HL-60 (cell line): ENCODE measurements around the gene ZNF723.

Experiments
- GABPA ChIP-seq: IDR thresholded peaks from 2 replicates; pipeline ENCODE4 v1.6.1; 2012; ENCODE audit warnings: low read depth
- POLR2AphosphoS5 ChIP-seq: IDR thresholded peaks from 2 replicates; pipeline ENCODE4 v1.6.1; 2012; ENCODE audit warnings: low read depth
- REST ChIP-seq: IDR thresholded peaks from 2 replicates; pipeline ENCODE4 v1.6.1; 2012; ENCODE audit warnings: low read depth; ENCODE audit not compliant: insufficient replicate concordance
- TF ChIP-seq, protein P1 (sequence below): IDR thresholded peaks from one replicate; pipeline ENCODE4 v1.5.1; 2011; ENCODE audit warnings: low read length, control low read depth, inconsistent platforms; ENCODE audit not compliant: insufficient read depth

- TF ChIP-seq, protein P1, sequence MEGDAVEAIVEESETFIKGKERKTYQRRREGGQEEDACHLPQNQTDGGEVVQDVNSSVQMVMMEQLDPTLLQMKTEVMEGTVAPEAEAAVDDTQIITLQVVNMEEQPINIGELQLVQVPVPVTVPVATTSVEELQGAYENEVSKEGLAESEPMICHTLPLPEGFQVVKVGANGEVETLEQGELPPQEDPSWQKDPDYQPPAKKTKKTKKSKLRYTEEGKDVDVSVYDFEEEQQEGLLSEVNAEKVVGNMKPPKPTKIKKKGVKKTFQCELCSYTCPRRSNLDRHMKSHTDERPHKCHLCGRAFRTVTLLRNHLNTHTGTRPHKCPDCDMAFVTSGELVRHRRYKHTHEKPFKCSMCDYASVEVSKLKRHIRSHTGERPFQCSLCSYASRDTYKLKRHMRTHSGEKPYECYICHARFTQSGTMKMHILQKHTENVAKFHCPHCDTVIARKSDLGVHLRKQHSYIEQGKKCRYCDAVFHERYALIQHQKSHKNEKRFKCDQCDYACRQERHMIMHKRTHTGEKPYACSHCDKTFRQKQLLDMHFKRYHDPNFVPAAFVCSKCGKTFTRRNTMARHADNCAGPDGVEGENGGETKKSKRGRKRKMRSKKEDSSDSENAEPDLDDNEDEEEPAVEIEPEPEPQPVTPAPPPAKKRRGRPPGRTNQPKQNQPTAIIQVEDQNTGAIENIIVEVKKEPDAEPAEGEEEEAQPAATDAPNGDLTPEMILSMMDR, result no peak
- TF ChIP-seq GABPA, result no peak
- TF ChIP-seq POLR2AphosphoS5, result no peak
- TF ChIP-seq REST, result no peak
These were observed 50.7 kb downstream of the ZNF723 start for GRCh38 chr19:22882797-22883196.
